Activated T-cell treated with anti-CD3 and anti-CD28 coated beads, Interleukin-2, amount 50 U/mL, for 24 hours (primary cell): ENCODE data around the gene SSR1.

ENCODE experiments used
- DNase-seq: peaks from one replicate; pipeline ENCODE4 v3.0.0-alpha.2; 2020
- H3K27ac Mint-ChIP-seq: 2 replicates; pipeline ENCODE4 v1.8.0; 2020; ENCODE audit warnings: mild to moderate bottlenecking, mixed read lengths
- H3K27me3 Mint-ChIP-seq: 2 replicates; pipeline ENCODE4 v1.8.0; 2020; ENCODE audit warnings: mixed read lengths
- H3K36me3 Mint-ChIP-seq: 2 replicates; pipeline ENCODE4 v1.8.0; 2020; ENCODE audit warnings: low read depth, mixed read lengths
- H3K4me1 Mint-ChIP-seq: 2 replicates; pipeline ENCODE4 v1.8.0; 2020; ENCODE audit warnings: low read depth, mixed read lengths
- H3K4me3 Mint-ChIP-seq: 2 replicates; pipeline ENCODE4 v1.8.0; 2020; ENCODE audit warnings: mild to moderate bottlenecking, moderate library complexity, mixed read lengths
- H3K9me3 Mint-ChIP-seq: 2 replicates; pipeline ENCODE4 v1.8.0; 2020; ENCODE audit warnings: mixed read lengths

SSR1 gene

GRCh38 chr6:7247828-7248227 is 65.2 kb downstream of the SSR1 start:
- H3K9me3 Mint-ChIP-seq, result no peaks in the 10 kb centered on the region
- H3K4me3 Mint-ChIP-seq, result no peak overlapping the region
- peaks cover 75% of the 10 kb centered on the region for H3K36me3 Mint-ChIP-seq
- DNase-seq, result no peak
- H3K4me1 Mint-ChIP-seq, result peaks cover 9% of the 10 kb centered on the region
- H3K27me3 Mint-ChIP-seq, result no peaks in the 10 kb centered on the region
- no peak overlapping the region for H3K27ac Mint-ChIP-seq

- no peak overlapping the region for H3K27ac Mint-ChIP-seq
- H3K27me3 Mint-ChIP-seq, result no peaks in the 10 kb centered on the region
- no peaks in the 10 kb centered on the region for H3K9me3 Mint-ChIP-seq
- H3K36me3 Mint-ChIP-seq, result peaks cover 71% of the 10 kb centered on the region
- no peak for DNase-seq
- no peak overlapping the region for H3K4me3 Mint-ChIP-seq
- peaks cover 13% of the 10 kb centered on the region for H3K4me1 Mint-ChIP-seq
Measured at GRCh38 chr6:7247179-7247456, 65.9 kb downstream of the SSR1 start.

- Mint-ChIP-seq H3K4me3 (no peak overlapping the region), H3K36me3 (peaks cover 69% of the 10 kb centered on the region), H3K27ac (no peak overlapping the region), H3K27me3 (no peaks in the 10 kb centered on the region), H3K4me1 (peaks cover 18% of the 10 kb centered on the region), H3K9me3 (no peaks in the 10 kb centered on the region)
- no peak for DNase-seq
Measured at GRCh38 chr6:7246401-7247178, 66.4 kb downstream of the SSR1 start.

- DNase-seq, result no peak
- H3K9me3 Mint-ChIP-seq, result no peaks in the 10 kb centered on the region
- peaks cover 19% of the 10 kb centered on the region for H3K4me1 Mint-ChIP-seq
- H3K4me3 Mint-ChIP-seq, result no peak overlapping the region
- no peak overlapping the region for H3K27ac Mint-ChIP-seq
- H3K36me3 Mint-ChIP-seq, result peaks cover 67% of the 10 kb centered on the region
- H3K27me3 Mint-ChIP-seq, result no peaks in the 10 kb centered on the region
Measured at GRCh38 chr6:7245668-7246393, 67.2 kb downstream of the SSR1 start.

GRCh38 chr6:7243179-7243981 is 69.6 kb downstream of the SSR1 start:
- H3K4me3 Mint-ChIP-seq, result no peak overlapping the region
- H3K36me3 Mint-ChIP-seq, result peaks cover 69% of the 10 kb centered on the region
- peaks cover 23% of the 10 kb centered on the region for H3K4me1 Mint-ChIP-seq
- DNase-seq, result no peak
- no peak overlapping the region for H3K27ac Mint-ChIP-seq
- no peaks in the 10 kb centered on the region for H3K27me3 Mint-ChIP-seq
- no peaks in the 10 kb centered on the region for H3K9me3 Mint-ChIP-seq

GRCh38 chr6:7242835-7243178 is 70.2 kb downstream of the SSR1 start:
- H3K27ac Mint-ChIP-seq, result no peak overlapping the region
- no peak overlapping the region for H3K4me3 Mint-ChIP-seq
- no peaks in the 10 kb centered on the region for H3K9me3 Mint-ChIP-seq
- DNase-seq, result no peak
- H3K4me1 Mint-ChIP-seq, result peaks cover 23% of the 10 kb centered on the region
- no peaks in the 10 kb centered on the region for H3K27me3 Mint-ChIP-seq
- peaks cover 64% of the 10 kb centered on the region for H3K36me3 Mint-ChIP-seq

GRCh38 chr6:7241709-7242645 is 71.0 kb downstream of the SSR1 start:
- peaks cover 23% of the 10 kb centered on the region for H3K4me1 Mint-ChIP-seq
- no peak overlapping the region for H3K27ac Mint-ChIP-seq
- H3K9me3 Mint-ChIP-seq, result no peaks in the 10 kb centered on the region
- no peak for DNase-seq
- H3K27me3 Mint-ChIP-seq, result no peaks in the 10 kb centered on the region
- H3K4me3 Mint-ChIP-seq, result no peak overlapping the region
- peaks cover 59% of the 10 kb centered on the region for H3K36me3 Mint-ChIP-seq

- peaks cover 25% of the 10 kb centered on the region for H3K4me1 Mint-ChIP-seq
- no peak overlapping the region for H3K4me3 Mint-ChIP-seq
- no peaks in the 10 kb centered on the region for H3K9me3 Mint-ChIP-seq
- H3K27ac Mint-ChIP-seq, result no peak overlapping the region
- H3K27me3 Mint-ChIP-seq, result no peaks in the 10 kb centered on the region
- peaks cover 57% of the 10 kb centered on the region for H3K36me3 Mint-ChIP-seq
- no peak for DNase-seq
Measured at GRCh38 chr6:7241160-7241559, 71.8 kb downstream of the SSR1 start.

- no peaks in the 10 kb centered on the region for H3K9me3 Mint-ChIP-seq
- H3K4me3 Mint-ChIP-seq, result no peak overlapping the region
- H3K36me3 Mint-ChIP-seq, result peaks cover 57% of the 10 kb centered on the region
- H3K4me1 Mint-ChIP-seq, result peaks cover 29% of the 10 kb centered on the region
- DNase-seq, result no peak
- peak overlapping the region; percentile 5 for H3K27ac Mint-ChIP-seq
- H3K27me3 Mint-ChIP-seq, result no peaks in the 10 kb centered on the region
Measured at GRCh38 chr6:7240351-7240750, 72.6 kb downstream of the SSR1 start.

- no peak for DNase-seq
- no peak overlapping the region for H3K4me3 Mint-ChIP-seq
- peaks cover 29% of the 10 kb centered on the region for H3K4me1 Mint-ChIP-seq
- H3K27ac Mint-ChIP-seq, result peak overlapping the region; percentile 19
- H3K9me3 Mint-ChIP-seq, result no peaks in the 10 kb centered on the region
- peaks cover 59% of the 10 kb centered on the region for H3K36me3 Mint-ChIP-seq
- no peaks in the 10 kb centered on the region for H3K27me3 Mint-ChIP-seq
Measured at GRCh38 chr6:7239590-7239948, 73.4 kb downstream of the SSR1 start.

GRCh38 chr6:7238900-7239589 is 74.0 kb downstream of the SSR1 start:
- Mint-ChIP-seq H3K27me3 (no peaks in the 10 kb centered on the region), H3K9me3 (no peaks in the 10 kb centered on the region), H3K36me3 (peaks cover 63% of the 10 kb centered on the region), H3K4me1 (peaks cover 29% of the 10 kb centered on the region), H3K4me3 (no peak overlapping the region), H3K27ac (peak overlapping the region; percentile 62)
- DNase-seq, result peak; percentile 83

- Mint-ChIP-seq H3K36me3 (peaks cover 65% of the 10 kb centered on the region), H3K4me1 (peaks cover 30% of the 10 kb centered on the region), H3K27ac (peak overlapping the region; percentile 62), H3K27me3 (no peaks in the 10 kb centered on the region), H3K4me3 (no peak overlapping the region), H3K9me3 (no peaks in the 10 kb centered on the region)
- no peak for DNase-seq
Measured at GRCh38 chr6:7238526-7238899, 74.5 kb downstream of the SSR1 start.

- H3K27me3 Mint-ChIP-seq, result no peaks in the 10 kb centered on the region
- H3K4me1 Mint-ChIP-seq, result peaks cover 22% of the 10 kb centered on the region
- H3K27ac Mint-ChIP-seq, result no peak overlapping the region
- H3K4me3 Mint-ChIP-seq, result no peak overlapping the region
- H3K36me3 Mint-ChIP-seq, result peaks cover 65% of the 10 kb centered on the region
- no peak for DNase-seq
- no peaks in the 10 kb centered on the region for H3K9me3 Mint-ChIP-seq
Measured at GRCh38 chr6:7237653-7238188, 75.3 kb downstream of the SSR1 start.
